GM10248 (cell line): Measurements from ENCODE around the gene TBC1D9B.

Source experiments
- CTCF ChIA-PET: fragments of 300-600 bp; sonication (Branson Sonifier 250); formaldehyde crosslinking; extraction: SDS; loops from one replicate; lab custom pipeline; 2021; ENCODE audit warnings: antibody characterized with exemption; lab: Yijun Ruan, JAX
- POLR2A ChIA-PET: fragments of 350-650 bp; sonication (Branson Sonifier 250); formaldehyde crosslinking; extraction: SDS; loops from one replicate; lab custom pipeline; 2020; ENCODE audit warnings: antibody characterized with exemption; lab: Yijun Ruan, JAX
- DNase-seq: peaks from one replicate; pipeline ENCODE4 v3.0.0; 2012; ENCODE audit errors: extremely low spot score
- TF ChIP-seq, protein P1 (sequence below): IDR thresholded peaks from 2 replicates; pipeline ENCODE4 v1.5.1; 2012; ENCODE audit warnings: mild to moderate bottlenecking, low read depth; ENCODE audit errors: extremely low read depth, missing control alignments, control extremely low read depth

Gene TBC1D9B

DNA sequence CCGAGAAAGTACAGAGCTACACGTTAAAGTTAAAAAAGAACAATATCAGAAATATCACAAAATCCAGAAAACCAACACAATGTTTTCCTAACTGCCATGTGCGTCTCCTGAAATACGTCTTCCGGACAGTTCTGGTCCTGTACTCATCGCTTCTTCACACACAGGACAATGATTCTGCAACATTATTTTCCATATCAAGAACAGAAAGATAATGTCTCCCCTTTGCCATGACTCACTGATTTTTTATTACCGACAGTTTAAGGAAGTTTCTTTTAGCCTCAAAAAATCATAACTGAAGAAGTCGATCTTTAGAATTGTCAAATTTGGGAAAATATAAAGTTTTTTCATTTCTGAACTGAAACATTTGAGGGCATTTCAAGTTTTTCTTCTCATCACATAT lies 2.5 kb downstream of the TBC1D9B start:
- POLR2A ChIA-PET = no interaction called here
- no peak for DNase-seq
- TF ChIP-seq, protein P1, sequence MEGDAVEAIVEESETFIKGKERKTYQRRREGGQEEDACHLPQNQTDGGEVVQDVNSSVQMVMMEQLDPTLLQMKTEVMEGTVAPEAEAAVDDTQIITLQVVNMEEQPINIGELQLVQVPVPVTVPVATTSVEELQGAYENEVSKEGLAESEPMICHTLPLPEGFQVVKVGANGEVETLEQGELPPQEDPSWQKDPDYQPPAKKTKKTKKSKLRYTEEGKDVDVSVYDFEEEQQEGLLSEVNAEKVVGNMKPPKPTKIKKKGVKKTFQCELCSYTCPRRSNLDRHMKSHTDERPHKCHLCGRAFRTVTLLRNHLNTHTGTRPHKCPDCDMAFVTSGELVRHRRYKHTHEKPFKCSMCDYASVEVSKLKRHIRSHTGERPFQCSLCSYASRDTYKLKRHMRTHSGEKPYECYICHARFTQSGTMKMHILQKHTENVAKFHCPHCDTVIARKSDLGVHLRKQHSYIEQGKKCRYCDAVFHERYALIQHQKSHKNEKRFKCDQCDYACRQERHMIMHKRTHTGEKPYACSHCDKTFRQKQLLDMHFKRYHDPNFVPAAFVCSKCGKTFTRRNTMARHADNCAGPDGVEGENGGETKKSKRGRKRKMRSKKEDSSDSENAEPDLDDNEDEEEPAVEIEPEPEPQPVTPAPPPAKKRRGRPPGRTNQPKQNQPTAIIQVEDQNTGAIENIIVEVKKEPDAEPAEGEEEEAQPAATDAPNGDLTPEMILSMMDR = no peak
- CTCF ChIA-PET = interaction anchor here (1.0 to 3.0 kb wide), 4 partner anchors 16 to 111 kb away, joined by 3 to 20 read pairs (median 5); partner anchors contain the start of gene LTC4S

DNA sequence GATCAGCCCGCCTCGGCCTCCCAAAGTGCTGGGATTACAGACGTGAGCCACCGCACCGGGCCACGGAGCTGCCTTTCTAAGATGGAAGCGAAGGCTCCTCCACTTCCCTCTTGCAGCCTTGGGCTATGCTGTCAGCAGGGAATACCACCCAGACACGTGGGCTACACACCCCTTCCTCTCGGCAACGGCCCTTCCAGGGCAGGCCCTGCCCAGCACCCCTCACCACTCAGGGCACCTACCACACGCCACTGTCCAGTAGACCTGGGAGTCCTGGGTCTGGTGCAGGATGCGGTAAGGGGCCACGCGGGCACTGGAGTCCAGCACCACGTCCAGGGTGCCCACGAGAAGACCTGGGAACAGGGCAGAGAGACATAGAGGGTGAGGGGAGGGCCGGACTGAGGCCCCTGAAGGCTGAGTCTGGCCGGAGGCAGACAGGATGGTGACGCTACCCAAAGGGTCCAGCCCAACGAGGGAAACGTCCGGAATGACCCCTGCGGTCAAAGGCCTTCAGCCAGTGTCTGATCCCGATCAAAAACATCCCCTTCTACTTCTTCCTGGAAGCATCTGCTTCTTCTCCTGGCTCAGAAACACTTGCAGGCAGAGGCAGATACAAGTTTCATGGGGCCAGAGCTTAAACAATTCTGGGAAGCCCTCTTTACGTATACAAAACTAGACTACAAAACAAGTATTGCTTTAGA lies 3.1 kb downstream of the TBC1D9B start:
- TF ChIP-seq, protein P1 = no peak
- POLR2A ChIA-PET = no interaction called here
- no peak for DNase-seq
- CTCF ChIA-PET = interaction anchor here (1.7 to 3.0 kb wide), 2 partner anchors 102 to 110 kb away, joined by 5 to 20 read pairs; partner anchors contain the start of gene LTC4S

DNA sequence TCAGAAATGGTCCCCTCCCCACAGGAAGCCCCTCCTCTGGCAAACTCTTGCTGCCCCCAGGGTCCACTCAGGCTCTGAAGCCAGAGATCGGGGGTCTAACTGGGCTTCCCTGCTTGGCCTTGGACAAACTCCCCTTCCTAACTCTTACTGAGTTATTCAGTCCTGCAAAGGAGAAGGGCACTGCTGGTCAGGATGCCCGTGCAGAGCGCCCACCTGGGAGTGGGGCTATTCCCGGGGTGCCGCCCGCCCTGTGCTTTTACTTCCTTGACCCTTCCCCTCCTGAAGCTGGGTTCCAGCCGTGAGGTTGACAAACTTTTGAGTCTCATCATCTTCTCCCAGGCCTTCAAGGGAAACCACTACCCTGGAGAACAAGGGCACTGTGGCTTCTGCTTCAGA lies 4.9 kb downstream of the TBC1D9B start:
- TF ChIP-seq, protein P1 = no peak
- DNase-seq = no peak
- ChIA-PET CTCF (interaction anchor here (0.7 to 1.6 kb wide), 2 partner anchors 10 to 189 kb away, joined by 3 to 4 read pairs; no protein-coding TSS in a partner anchor), POLR2A (interaction anchor here (0.6 kb wide), 1 partner anchor 64 kb away, joined by 7 read pairs; no protein-coding TSS in a partner anchor)

DNA sequence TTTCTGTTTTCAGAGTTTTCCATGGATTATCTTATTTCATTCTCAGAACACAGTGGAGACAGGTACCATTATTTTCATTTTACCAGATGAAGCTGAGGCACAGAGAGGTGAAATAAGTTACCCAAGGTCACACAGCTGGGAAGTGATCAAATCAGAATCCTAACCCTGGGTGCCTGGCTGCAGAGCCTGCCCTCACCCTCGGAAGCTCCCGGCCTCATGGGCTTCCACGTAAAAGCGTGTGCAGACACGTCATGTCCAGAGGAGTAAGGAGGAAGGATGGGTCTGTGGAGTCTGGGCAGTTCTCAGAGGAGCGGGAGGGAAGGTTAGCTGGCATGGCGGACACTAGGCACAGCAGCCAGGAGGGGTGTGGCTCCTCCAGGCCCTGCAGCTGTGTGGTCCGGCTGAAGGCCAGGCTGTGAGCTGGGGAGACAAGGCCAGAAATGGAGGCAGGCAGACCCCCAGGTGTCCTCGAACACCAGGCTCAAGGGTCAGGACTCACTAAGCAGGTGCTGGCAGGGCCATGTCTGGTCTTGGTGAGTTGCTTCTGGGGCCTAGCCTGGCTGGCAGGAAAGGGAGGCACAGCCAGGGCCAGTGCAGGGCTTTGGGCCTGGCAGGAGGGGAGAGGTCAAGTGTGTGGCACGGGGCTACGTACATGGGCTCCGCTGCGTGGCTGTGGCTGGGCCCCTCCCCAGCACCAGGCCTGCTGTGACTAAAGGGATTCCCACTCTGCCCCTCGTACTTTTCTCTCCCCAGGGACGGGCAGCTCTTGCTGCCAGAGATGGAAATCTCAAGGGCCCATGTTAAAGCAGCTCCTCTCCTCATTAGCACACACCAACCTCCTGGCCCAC lies 5.6 kb downstream of the TBC1D9B start:
- ChIA-PET POLR2A (interaction anchor here (0.6 kb wide), 1 partner anchor 63 kb away, joined by 7 read pairs; no protein-coding TSS in a partner anchor), CTCF (interaction anchor here (1.3 to 1.6 kb wide), 2 partner anchors 10 to 189 kb away, joined by 3 to 5 read pairs; no protein-coding TSS in a partner anchor)
- TF ChIP-seq, protein P1 = no peak
- no peak for DNase-seq

DNA sequence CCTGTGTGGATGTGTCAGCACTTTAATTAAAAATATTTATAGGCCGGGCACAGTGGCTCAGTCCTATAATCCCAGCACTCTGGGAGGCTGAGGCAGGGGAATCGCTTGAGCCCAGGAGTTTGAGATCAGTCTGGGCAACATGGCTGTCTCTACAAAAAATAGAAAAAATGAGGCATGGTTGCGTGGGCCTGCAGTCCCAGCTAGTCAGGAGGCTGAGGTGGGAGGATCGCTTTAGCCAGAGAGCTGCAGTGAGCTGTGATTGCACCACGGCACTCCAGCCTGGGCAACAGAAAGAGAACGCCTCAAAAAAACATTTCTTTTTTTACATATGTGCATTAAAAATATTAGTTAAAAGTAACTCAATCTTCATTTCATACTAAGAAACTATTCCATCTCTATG lies 6.2 kb downstream of the TBC1D9B start:
- POLR2A ChIA-PET = no interaction called here
- DNase-seq = no peak
- TF ChIP-seq, protein P1 = no peak
- CTCF ChIA-PET = interaction anchor here (1.3 to 1.6 kb wide), 2 partner anchors 9 to 190 kb away, joined by 3 to 5 read pairs; no protein-coding TSS in a partner anchor

DNA sequence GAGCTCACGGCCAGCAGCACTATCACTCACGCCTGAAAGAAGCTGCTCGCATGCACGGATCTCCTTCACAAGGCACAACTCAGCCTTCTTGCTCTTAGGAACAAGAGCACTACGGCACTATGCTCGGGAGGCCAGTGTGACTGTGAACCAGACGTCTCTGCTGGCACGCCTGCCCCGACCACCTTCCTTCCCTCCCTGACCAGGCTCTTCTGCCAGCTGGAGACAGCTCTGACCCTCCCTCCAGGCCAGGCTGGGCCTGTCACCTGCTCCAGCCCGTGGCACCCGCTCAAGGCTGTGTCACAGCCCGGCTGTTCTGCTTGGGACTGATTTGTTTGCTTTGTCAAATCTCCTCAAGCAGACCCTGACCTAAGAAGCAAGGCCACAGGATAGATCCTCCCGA lies 7.0 kb downstream of the TBC1D9B start:
- TF ChIP-seq, protein P1 = no peak
- DNase-seq = no peak
- CTCF ChIA-PET = no interaction called here
- POLR2A ChIA-PET = no interaction called here
